Measurements from ENCODE around the gene CNIH2.

DNA sequence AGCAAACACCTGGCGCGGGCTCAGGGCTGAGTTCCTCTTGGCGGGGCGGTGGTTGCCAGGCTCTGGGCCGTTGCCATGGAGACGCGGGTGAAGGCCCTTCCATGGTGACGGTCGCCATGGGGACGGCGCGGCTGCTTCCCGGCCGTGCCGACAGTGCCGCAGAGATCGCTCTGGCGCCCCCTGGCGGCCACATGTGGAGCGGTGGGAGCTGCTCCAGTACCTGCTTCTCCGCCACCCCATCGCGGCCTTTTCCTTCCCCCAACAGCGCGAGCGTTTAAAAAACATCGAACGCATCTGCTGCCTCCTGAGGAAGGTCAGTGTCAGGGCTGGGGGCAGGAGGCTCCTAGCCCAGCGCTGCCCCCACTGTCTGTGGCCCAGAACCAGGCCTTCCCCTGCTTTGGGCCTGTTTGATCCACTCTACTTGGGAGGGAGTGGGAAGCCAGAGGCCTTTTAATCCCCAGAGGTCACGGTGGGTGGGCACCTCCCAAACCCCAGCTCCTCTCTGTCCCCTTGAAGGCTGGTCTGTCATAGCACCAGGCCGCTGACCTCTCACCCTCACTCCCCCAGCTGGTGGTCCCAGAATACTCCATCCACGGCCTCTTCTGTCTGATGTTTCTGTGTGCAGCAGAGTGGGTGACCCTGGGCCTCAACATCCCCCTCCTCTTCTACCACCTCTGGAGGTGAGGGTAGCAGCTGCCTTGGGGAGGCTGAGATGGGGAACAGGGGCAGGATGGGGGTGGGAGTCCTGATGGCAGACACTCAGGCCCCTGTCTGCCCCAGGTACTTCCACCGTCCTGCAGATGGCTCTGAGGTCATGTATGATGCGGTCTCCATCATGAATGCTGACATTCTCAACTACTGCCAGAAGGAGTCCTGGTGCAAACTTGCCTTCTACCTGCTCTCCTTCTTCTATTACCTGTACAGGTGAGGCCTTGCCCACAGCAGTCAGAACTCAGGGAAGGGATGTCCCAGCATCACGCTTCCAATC, 4.8 kb downstream of the CNIH2 start:
- TF ChIP-seq, protein P1, sequence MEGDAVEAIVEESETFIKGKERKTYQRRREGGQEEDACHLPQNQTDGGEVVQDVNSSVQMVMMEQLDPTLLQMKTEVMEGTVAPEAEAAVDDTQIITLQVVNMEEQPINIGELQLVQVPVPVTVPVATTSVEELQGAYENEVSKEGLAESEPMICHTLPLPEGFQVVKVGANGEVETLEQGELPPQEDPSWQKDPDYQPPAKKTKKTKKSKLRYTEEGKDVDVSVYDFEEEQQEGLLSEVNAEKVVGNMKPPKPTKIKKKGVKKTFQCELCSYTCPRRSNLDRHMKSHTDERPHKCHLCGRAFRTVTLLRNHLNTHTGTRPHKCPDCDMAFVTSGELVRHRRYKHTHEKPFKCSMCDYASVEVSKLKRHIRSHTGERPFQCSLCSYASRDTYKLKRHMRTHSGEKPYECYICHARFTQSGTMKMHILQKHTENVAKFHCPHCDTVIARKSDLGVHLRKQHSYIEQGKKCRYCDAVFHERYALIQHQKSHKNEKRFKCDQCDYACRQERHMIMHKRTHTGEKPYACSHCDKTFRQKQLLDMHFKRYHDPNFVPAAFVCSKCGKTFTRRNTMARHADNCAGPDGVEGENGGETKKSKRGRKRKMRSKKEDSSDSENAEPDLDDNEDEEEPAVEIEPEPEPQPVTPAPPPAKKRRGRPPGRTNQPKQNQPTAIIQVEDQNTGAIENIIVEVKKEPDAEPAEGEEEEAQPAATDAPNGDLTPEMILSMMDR (IDR thresholded peaks at IDR 0.05): peak in 5 of 7 experiments; percentile 93 to 99 (median 96)
- TF ChIP-seq EP300 (IDR thresholded peaks at IDR 0.05) (no peak), POLR2A (IDR thresholded peaks at IDR 0.05) (no peak), POLR2AphosphoS5 (IDR thresholded peaks at IDR 0.05) (peak; percentile 22 to 83 (median 30))

Data from stomach (tissue), 4 donors.